HG03135 (cell line): ENCODE measurements around the gene NCLN.
"Not testable (repeated sequence)": the region's sequence is repeated elsewhere in the genome, so short reads cannot be mapped to it uniquely, and the experiment has no call there.

ENCODE experiments used
- ATAC-seq: cut with Tn5 transposase; IDR thresholded peaks from one replicate; pipeline ENCODE4 v1.9.1; 2021; ENCODE audit warnings: mild to moderate bottlenecking, moderate library complexity; ENCODE audit not compliant: unreplicated experiment

NCLN gene

GRCh38 chr19:3179739-3180293, 5.9 kb upstream of the NCLN start:
- no peak for ATAC-seq

GRCh38 chr19:3183721-3184641, 1.7 kb upstream of the NCLN start:
- ATAC-seq: no peak

- peak; percentile 28 for ATAC-seq
Measured at GRCh38 chr19:3184847-3185460, 776 bp upstream of the NCLN start.

GRCh38 chr19:3186160-3186688, 494 bp downstream of the NCLN start:
- ATAC-seq: peak; percentile 23

GRCh38 chr19:3186891-3187661, 1.3 kb downstream of the NCLN start:
- no peak for ATAC-seq

GRCh38 chr19:3187662-3188511, 2.2 kb downstream of the NCLN start:
- ATAC-seq: no peak

GRCh38 chr19:3188627-3189596, 3.2 kb downstream of the NCLN start:
- no peak for ATAC-seq

GRCh38 chr19:3189702-3190469, 4.2 kb downstream of the NCLN start:
- no peak for ATAC-seq

- ATAC-seq: no peak
Measured at GRCh38 chr19:3190470-3190770, 4.7 kb downstream of the NCLN start.

- ATAC-seq: no peak
Measured at GRCh38 chr19:3190921-3191805, 5.4 kb downstream of the NCLN start.

GRCh38 chr19:3191806-3192104, 6.0 kb downstream of the NCLN start:
- ATAC-seq: not testable (repeated sequence)

GRCh38 chr19:3192228-3192635, 6.5 kb downstream of the NCLN start:
- ATAC-seq: no peak

- no peak for ATAC-seq
Measured at GRCh38 chr19:3192684-3193083, 7.0 kb downstream of the NCLN start.

GRCh38 chr19:3193256-3194105, 7.8 kb downstream of the NCLN start:
- ATAC-seq: no peak

- no peak for ATAC-seq
Measured at GRCh38 chr19:3194106-3195087, 8.7 kb downstream of the NCLN start.
